Epithelial cell of esophagus (primary cell): Measurements from ENCODE around the gene ASB8.
"Not testable (repeated sequence)": the region's sequence is repeated elsewhere in the genome, so short reads cannot be mapped to it uniquely, and the experiment has no call there.

ENCODE experiments used
- DNase-seq: peaks from one replicate; pipeline ENCODE4 v3.0.0; 2010; ENCODE audit warnings: low read depth
- H3K4me3 ChIP-seq: 2 replicates; pipeline ENCODE4 v1.5.1; 2011; ENCODE audit warnings: mild to moderate bottlenecking, low read length, control low read depth
- CTCF ChIP-seq: IDR thresholded peaks from 2 replicates; pipeline ENCODE4 v1.5.1; 2011; ENCODE audit warnings: low read depth, mild to moderate bottlenecking, low read length, control low read depth, inconsistent platforms; ENCODE audit not compliant: insufficient read depth; ENCODE audit errors: missing control alignments

Gene ASB8

GRCh38 chr12:48160807-48161206 lies 3.5 kb upstream of the ASB8 start:
- no peak overlapping the region for H3K4me3 ChIP-seq
- DNase-seq: no peak
- TF ChIP-seq CTCF: no peak

DNA sequence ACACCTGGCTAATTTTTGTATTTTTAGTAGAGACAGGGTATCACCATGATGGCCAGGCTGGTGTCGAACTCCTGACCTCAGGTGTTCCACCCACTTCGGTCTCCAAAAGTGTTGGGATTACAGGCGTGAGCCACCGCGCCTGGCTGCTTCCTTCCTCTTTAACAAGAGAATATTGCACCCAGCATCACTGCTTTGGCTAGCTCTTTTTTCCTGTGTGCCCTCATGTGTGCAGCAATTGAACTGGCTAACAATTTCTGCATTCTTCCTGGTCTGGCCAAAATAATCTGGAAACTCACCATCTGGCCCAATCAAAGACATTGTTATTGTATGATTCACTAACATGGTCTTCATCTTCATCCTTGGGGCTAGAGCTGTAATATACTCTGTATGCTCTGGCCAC lies 2.7 kb upstream of the ASB8 start:
- DNase-seq: no peak
- no peak overlapping the region for H3K4me3 ChIP-seq
- no peak for TF ChIP-seq CTCF

- peak overlapping the region; percentile 95 for H3K4me3 ChIP-seq
- no peak for TF ChIP-seq CTCF
- no peak for DNase-seq
Observed at GRCh38 chr12:48157889-48158370, 615 bp upstream of the ASB8 start.

GRCh38 chr12:48156652-48157017 lies 680 bp downstream of the ASB8 start:
- TF ChIP-seq CTCF: no peak
- peak overlapping the region; percentile 95 for H3K4me3 ChIP-seq
- DNase-seq: no peak

DNA sequence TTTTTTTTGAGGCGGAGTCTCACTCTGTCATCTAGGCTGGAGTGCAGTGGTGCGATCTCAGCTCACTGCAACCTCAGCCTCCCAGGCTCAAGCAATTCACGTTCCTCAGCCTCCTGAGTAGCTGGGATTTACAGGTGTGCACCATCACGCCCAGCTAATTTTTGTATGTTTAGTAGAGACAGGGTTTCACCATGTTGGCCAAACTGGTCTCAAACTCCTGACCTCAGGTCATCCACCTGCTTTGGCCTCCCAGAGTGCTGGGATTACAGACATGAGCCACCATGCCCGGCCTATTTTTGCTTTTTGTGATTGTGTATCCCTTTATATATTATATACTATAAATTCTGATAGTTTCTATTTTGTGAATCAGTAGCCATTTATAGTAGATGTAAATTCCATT lies 1.5 kb downstream of the ASB8 start:
- not testable (repeated sequence) for H3K4me3 ChIP-seq, DNase-seq

- no peak for DNase-seq
- H3K4me3 ChIP-seq: no peak overlapping the region
- no peak for TF ChIP-seq CTCF
Observed at GRCh38 chr12:48151103-48151771, 6.1 kb downstream of the ASB8 start.

DNA sequence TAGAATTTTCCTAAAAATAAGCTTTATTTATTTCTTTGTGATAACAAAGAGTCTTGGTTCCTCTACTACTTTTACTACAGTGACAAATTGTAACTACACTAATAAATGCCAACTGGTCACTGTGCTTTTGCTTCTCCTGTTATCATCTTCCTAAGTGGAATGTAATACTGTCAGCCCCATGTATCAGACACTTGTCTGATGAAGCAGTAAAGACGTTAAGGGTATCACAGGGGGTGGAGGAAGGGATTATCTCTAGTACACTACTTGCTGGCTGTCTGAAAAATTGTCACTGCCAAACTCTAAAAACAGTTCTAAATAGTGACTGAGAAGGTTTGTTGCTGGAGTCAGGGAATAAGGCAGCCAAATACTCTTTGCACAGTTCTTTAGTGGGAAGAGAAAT lies 11.3 kb downstream of the ASB8 start:
- no peak overlapping the region for H3K4me3 ChIP-seq
- no peak for DNase-seq
- no peak for TF ChIP-seq CTCF
